Type B pancreatic cell (in vitro differentiated cells): ENCODE results near the gene MED15. TPM values are rescaled to one million over a fixed set of nuclear protein-coding genes. Genes with fewer than 3 reads are reported as not detected.

ENCODE experiments used
- DNase-seq: peaks from one replicate; pipeline ENCODE4 v3.0.0; 2021; ENCODE audit warnings: mixed read lengths; ENCODE audit not compliant: unreplicated experiment; ENCODE audit errors: extremely low spot score
- H3K27ac Mint-ChIP-seq: 2 replicates; pipeline ENCODE4 v1.8.0; 2021; ENCODE audit warnings: mild to moderate bottlenecking, mixed read lengths
- H3K27me3 Mint-ChIP-seq: 2 replicates; pipeline ENCODE4 v1.8.0; 2021; ENCODE audit warnings: mixed read lengths
- H3K36me3 Mint-ChIP-seq: 2 replicates; pipeline ENCODE4 v1.8.0; 2021; ENCODE audit warnings: mixed read lengths
- H3K4me1 Mint-ChIP-seq: one replicate; pipeline ENCODE4 v1.8.0; 2021; ENCODE audit warnings: mixed read lengths; ENCODE audit not compliant: unreplicated experiment
- H3K4me3 Mint-ChIP-seq: 2 replicates; pipeline ENCODE4 v1.8.0; 2021; ENCODE audit warnings: mild to moderate bottlenecking, mixed read lengths
- H3K9me3 Mint-ChIP-seq: 2 replicates; pipeline ENCODE4 v1.8.0; 2021; ENCODE audit warnings: mixed read lengths
- CTCF ChIP-seq: fragments of 200-600 bp; sonication (generic); conservative IDR thresholded peaks from 2 replicates; pipeline ENCODE4 v1.5.0; 2021; ENCODE audit warnings: antibody characterized with exemption, mild to moderate bottlenecking
- total RNA-seq: library from RNA; stranded (reverse); gene quantifications from 2 replicates; pipeline ENCODE4 v1.2.1, GENCODE V29; 2021; ENCODE audit warnings: low replicate concordance

Gene MED15
- total RNA-seq, 1 donor from 2014 or later = 90.8 TPM

- no peaks in the 10 kb centered on the region for H3K9me3 Mint-ChIP-seq
Measured at GRCh38 chr22:20627432-20627831, 120.0 kb downstream of the MED15 start.

GRCh38 chr22:20628081-20628939 lies 120.9 kb downstream of the MED15 start:
- Mint-ChIP-seq H3K9me3 (no peaks in the 10 kb centered on the region), H3K27me3 (no peaks in the 10 kb centered on the region), H3K4me1 (peaks cover 5% of the 10 kb centered on the region), H3K36me3 (no peaks in the 10 kb centered on the region), H3K4me3 (no peak overlapping the region), H3K27ac (no peak overlapping the region)
- DNase-seq = no peak
- no peak for TF ChIP-seq CTCF

More at GRCh38 chr22:20627432-20627831, 120.0 kb downstream of the MED15 start:
- no peak for TF ChIP-seq CTCF
- Mint-ChIP-seq H3K4me1 (no peaks in the 10 kb centered on the region), H3K4me3 (no peak overlapping the region), H3K27ac (no peak overlapping the region), H3K27me3 (no peaks in the 10 kb centered on the region), H3K36me3 (no peaks in the 10 kb centered on the region)
- no peak for DNase-seq

- H3K4me3 Mint-ChIP-seq = no peak overlapping the region
- no peak for TF ChIP-seq CTCF
- H3K27me3 Mint-ChIP-seq = no peaks in the 10 kb centered on the region
- no peak overlapping the region for H3K27ac Mint-ChIP-seq
- peaks cover 5% of the 10 kb centered on the region for H3K4me1 Mint-ChIP-seq
- no peaks in the 10 kb centered on the region for H3K36me3 Mint-ChIP-seq
- DNase-seq = no peak
- no peaks in the 10 kb centered on the region for H3K9me3 Mint-ChIP-seq
Measured at GRCh38 chr22:20629401-20629800, 122.0 kb downstream of the MED15 start.

- no peaks in the 10 kb centered on the region for H3K36me3 Mint-ChIP-seq
- no peaks in the 10 kb centered on the region for H3K27me3 Mint-ChIP-seq
- no peak overlapping the region for H3K4me3 Mint-ChIP-seq
- peaks cover 5% of the 10 kb centered on the region for H3K4me1 Mint-ChIP-seq
- no peak overlapping the region for H3K27ac Mint-ChIP-seq
- no peak for TF ChIP-seq CTCF
- H3K9me3 Mint-ChIP-seq = no peaks in the 10 kb centered on the region
- no peak for DNase-seq
Measured at GRCh38 chr22:20630873-20631617, 123.6 kb downstream of the MED15 start.

- peaks cover 2% of the 10 kb centered on the region for H3K27me3 Mint-ChIP-seq
- H3K27ac Mint-ChIP-seq = no peak overlapping the region
- no peak for TF ChIP-seq CTCF
- no peaks in the 10 kb centered on the region for H3K36me3 Mint-ChIP-seq
- peaks cover 5% of the 10 kb centered on the region for H3K4me1 Mint-ChIP-seq
- no peak for DNase-seq
- H3K9me3 Mint-ChIP-seq = no peaks in the 10 kb centered on the region
- no peak overlapping the region for H3K4me3 Mint-ChIP-seq
Measured at GRCh38 chr22:20632082-20632481, 124.7 kb downstream of the MED15 start.
